ES-I3 (cell line): ENCODE measurements around the gene STAT5B.
"Not testable (repeated sequence)": the region's sequence is repeated elsewhere in the genome, so short reads cannot be mapped to it uniquely, and the experiment has no call there.

Source experiments
- H3K36me3 ChIP-seq: 2 replicates; pipeline ENCODE4 v1.6.1; 2013; ENCODE audit warnings: mild to moderate bottlenecking, low read length, control low read depth, moderate library complexity; ENCODE audit not compliant: insufficient read depth
- H3K4me1 ChIP-seq: 2 replicates; pipeline ENCODE4 v1.6.1; 2013; ENCODE audit warnings: mild to moderate bottlenecking, control low read depth, low read length; ENCODE audit not compliant: insufficient read depth
- H3K9ac ChIP-seq: 2 replicates; pipeline ENCODE4 v1.6.1; 2013; ENCODE audit warnings: low read depth, mild to moderate bottlenecking, low read length, moderate library complexity
- H3K9me3 ChIP-seq: 2 replicates; pipeline ENCODE4 v1.6.1; 2013; ENCODE audit warnings: mild to moderate bottlenecking, low read length, moderate library complexity; ENCODE audit not compliant: control insufficient read depth, insufficient read depth

Gene STAT5B

GRCh38 chr17:42227849-42228700, 48.1 kb downstream of the STAT5B start:
- no peak overlapping the region for H3K9ac ChIP-seq
- H3K4me1 ChIP-seq, result no peaks in the 10 kb centered on the region
- H3K9me3 ChIP-seq, result no peaks in the 10 kb centered on the region
- H3K36me3 ChIP-seq, result no peaks in the 10 kb centered on the region

DNA sequence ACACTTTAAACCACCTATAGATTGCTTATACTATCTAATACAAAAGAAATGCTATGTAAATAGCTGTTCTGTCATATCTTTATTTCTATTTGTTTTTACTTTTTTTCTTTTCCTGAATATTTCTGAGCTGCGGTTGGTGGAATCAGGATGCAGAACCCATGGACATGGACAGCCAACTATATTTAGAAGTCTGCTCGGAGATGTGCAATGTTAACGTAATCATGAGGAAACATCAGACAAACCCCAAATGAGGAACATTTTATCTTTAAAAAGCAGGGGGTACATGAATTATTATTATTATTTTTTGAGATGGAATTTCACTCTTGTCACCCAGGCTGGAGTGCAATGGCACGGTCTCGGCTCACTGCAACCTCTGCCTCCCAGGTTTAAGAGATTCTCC, 50.5 kb downstream of the STAT5B start:
- Histone ChIP-seq H3K9me3 (no peaks in the 10 kb centered on the region), H3K36me3 (no peaks in the 10 kb centered on the region), H3K9ac (no peak overlapping the region), H3K4me1 (no peaks in the 10 kb centered on the region)

DNA sequence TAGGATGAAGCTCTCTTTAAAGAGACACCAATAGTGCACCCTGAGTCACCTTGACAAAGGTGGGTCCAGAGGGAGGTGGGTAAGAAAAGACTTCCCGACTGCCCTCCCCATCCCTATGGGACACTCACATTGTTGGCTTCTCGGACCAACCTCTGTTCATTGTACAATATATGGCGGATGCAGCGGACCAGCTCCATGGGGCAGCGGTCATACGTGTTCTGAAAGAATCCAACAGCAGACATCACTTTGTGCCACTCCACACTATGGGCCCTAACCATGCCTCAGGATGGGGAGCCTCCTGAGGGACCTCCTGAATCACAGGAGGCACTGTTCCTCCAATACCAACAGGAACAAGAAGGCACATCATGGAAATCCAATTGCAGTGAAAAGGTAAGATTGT, 51.5 kb downstream of the STAT5B start:
- Histone ChIP-seq H3K9me3 (no peaks in the 10 kb centered on the region), H3K36me3 (no peaks in the 10 kb centered on the region), H3K9ac (no peak overlapping the region), H3K4me1 (no peaks in the 10 kb centered on the region)

DNA sequence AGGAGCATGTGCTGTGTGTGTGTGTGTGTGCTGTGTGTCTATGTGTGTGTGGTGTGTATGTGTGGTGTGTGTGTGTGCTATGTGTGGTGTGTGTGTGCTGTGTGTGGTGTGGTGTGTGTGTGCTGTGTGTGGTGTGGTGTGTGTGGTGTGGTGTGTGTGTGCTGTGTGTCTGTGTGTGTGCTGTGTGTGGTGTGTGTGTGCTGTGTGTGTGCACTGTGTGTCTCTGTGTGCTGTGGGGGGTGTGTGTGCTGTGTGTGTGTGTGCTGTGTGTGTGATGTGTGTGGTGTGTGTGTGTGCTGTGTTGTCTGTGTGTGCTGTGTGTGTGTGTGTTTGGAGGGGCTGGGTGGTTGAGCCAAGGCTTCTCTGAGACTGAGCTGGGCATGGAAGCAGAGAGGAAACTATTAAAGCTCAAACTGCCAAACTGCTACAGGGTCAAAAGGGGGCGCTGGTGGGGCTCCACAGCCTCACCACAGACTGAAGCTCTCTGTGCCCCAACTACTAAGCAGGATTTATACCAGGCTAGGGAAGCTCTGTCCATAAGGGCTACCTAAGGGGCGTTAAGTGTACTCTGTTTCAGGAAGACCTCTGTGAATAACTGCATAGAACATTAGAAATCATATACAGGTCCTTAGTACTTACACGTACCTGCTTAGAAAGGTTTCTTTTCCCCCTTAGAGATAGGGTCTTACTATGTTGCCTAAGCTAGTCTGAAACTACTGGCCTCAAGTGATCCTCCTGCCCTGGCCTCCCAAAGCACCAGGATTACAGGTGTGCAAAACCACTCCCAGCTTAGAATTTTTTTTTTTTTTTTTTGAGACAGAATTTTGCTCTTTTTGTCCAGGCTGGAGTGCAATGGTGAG, 54.1 kb downstream of the STAT5B start:
- Histone ChIP-seq H3K4me1 (no peaks in the 10 kb centered on the region), H3K36me3 (peaks cover 1% of the 10 kb centered on the region; the same call in 1 of the 2 replicates), H3K9me3 (no peaks in the 10 kb centered on the region), H3K9ac (no peak overlapping the region)

GRCh38 chr17:42219280-42219679, 56.9 kb downstream of the STAT5B start:
- not testable (repeated sequence) for H3K4me1 ChIP-seq, H3K36me3 ChIP-seq, H3K9ac ChIP-seq, H3K9me3 ChIP-seq

- Histone ChIP-seq H3K9me3 (no peaks in the 10 kb centered on the region), H3K36me3 (peaks cover 6% of the 10 kb centered on the region), H3K4me1 (no peaks in the 10 kb centered on the region), H3K9ac (no peak overlapping the region)
These were observed 62.0 kb downstream of the STAT5B start for GRCh38 chr17:42214156-42214555.

- Histone ChIP-seq H3K9ac (no peak overlapping the region), H3K36me3 (peaks cover 6% of the 10 kb centered on the region), H3K4me1 (no peaks in the 10 kb centered on the region), H3K9me3 (no peaks in the 10 kb centered on the region)
These were observed 63.8 kb downstream of the STAT5B start for GRCh38 chr17:42212382-42212781.

GRCh38 chr17:42211921-42212341, 64.3 kb downstream of the STAT5B start:
- not testable (repeated sequence) for H3K36me3 ChIP-seq, H3K9ac ChIP-seq, H3K4me1 ChIP-seq, H3K9me3 ChIP-seq

- peaks cover 3% of the 10 kb centered on the region; the same call in 1 of the 2 replicates for H3K36me3 ChIP-seq
- no peaks in the 10 kb centered on the region for H3K4me1 ChIP-seq
- H3K9me3 ChIP-seq, result no peaks in the 10 kb centered on the region
- no peak overlapping the region for H3K9ac ChIP-seq
These were observed 66.1 kb downstream of the STAT5B start for GRCh38 chr17:42210046-42210445.

GRCh38 chr17:42206153-42206612, 70.0 kb downstream of the STAT5B start:
- H3K4me1 ChIP-seq, H3K9me3 ChIP-seq, H3K36me3 ChIP-seq, H3K9ac ChIP-seq: not testable (repeated sequence)

GRCh38 chr17:42203354-42203753, 72.8 kb downstream of the STAT5B start:
- H3K4me1 ChIP-seq, result no peaks in the 10 kb centered on the region
- no peak overlapping the region for H3K9ac ChIP-seq
- no peaks in the 10 kb centered on the region for H3K9me3 ChIP-seq
- H3K36me3 ChIP-seq, result peaks cover 6% of the 10 kb centered on the region

GRCh38 chr17:42202696-42203095, 73.5 kb downstream of the STAT5B start:
- Histone ChIP-seq H3K4me1 (no peaks in the 10 kb centered on the region), H3K9me3 (no peaks in the 10 kb centered on the region), H3K36me3 (peaks cover 6% of the 10 kb centered on the region), H3K9ac (no peak overlapping the region)

DNA sequence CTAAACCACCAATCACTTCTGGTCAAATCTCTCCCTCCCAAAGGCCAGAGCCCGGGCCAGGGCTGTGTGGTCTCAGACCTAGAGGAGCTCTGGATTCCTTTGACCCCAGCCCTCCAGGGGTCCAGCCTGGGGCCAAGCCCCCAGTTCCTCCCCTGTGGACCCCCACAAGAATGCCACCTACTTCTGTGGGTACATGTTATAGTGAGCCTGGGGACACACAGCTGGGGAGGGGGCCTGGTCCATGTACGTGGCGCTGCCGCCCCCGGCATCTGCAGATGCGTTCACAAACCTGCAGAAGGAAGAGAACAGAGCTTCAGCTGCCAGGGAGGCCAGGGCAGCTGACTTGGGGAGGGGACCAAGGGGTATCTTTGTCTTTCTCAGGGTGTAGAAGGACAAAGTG, 74.0 kb downstream of the STAT5B start:
- Histone ChIP-seq H3K4me1 (no peaks in the 10 kb centered on the region), H3K9me3 (no peaks in the 10 kb centered on the region), H3K9ac (no peak overlapping the region), H3K36me3 (peaks cover 6% of the 10 kb centered on the region)

GRCh38 chr17:42201458-42201772, 74.8 kb downstream of the STAT5B start:
- peaks cover 6% of the 10 kb centered on the region for H3K36me3 ChIP-seq
- no peak overlapping the region for H3K9ac ChIP-seq

More at GRCh38 chr17:42201458-42201772, 74.8 kb downstream of the STAT5B start:
- Histone ChIP-seq H3K9me3 (no peaks in the 10 kb centered on the region), H3K4me1 (no peaks in the 10 kb centered on the region)
